GM19023 (cell line): ENCODE measurements around the gene ICAM5.

Source experiments
- ATAC-seq: cut with Tn5 transposase; IDR thresholded peaks from one replicate; pipeline ENCODE4 v1.9.1; 2021; ENCODE audit warnings: mild to moderate bottlenecking, moderate library complexity; ENCODE audit not compliant: unreplicated experiment

Gene ICAM5

GRCh38 chr19:10317045-10317856, 27.5 kb downstream of the ICAM5 start:
- no peak for ATAC-seq

- no peak for ATAC-seq
Observed at GRCh38 chr19:10317857-10318462, 28.2 kb downstream of the ICAM5 start.

GRCh38 chr19:10318807-10319682, 29.3 kb downstream of the ICAM5 start:
- ATAC-seq, result no peak

GRCh38 chr19:10320602-10321416, 31.1 kb downstream of the ICAM5 start:
- no peak for ATAC-seq

GRCh38 chr19:10321417-10321797, 31.7 kb downstream of the ICAM5 start:
- ATAC-seq, result no peak

GRCh38 chr19:10321874-10322835, 32.4 kb downstream of the ICAM5 start:
- ATAC-seq, result no peak

- ATAC-seq, result no peak
Observed at GRCh38 chr19:10325732-10326131, 36.0 kb downstream of the ICAM5 start.

- ATAC-seq, result no peak
Observed at GRCh38 chr19:10327793-10328192, 38.0 kb downstream of the ICAM5 start.

- no peak for ATAC-seq
Observed at GRCh38 chr19:10328558-10329429, 39.0 kb downstream of the ICAM5 start.

- ATAC-seq, result no peak
Observed at GRCh38 chr19:10329555-10329954, 39.8 kb downstream of the ICAM5 start.

- no peak for ATAC-seq
Observed at GRCh38 chr19:10332158-10332964, 42.6 kb downstream of the ICAM5 start.

- peak; percentile 84 for ATAC-seq
Observed at GRCh38 chr19:10332965-10333757, 43.4 kb downstream of the ICAM5 start, which contains the start of gene RAVER1. TSS of gene RAVER1 (minus strand) at chr19:10333529. CDS start at chr19:10333507, 22 bp downstream.

- peak; percentile 6 for ATAC-seq
Observed at GRCh38 chr19:10333758-10334587, 44.2 kb downstream of the ICAM5 start.

- ATAC-seq, result no peak
Observed at GRCh38 chr19:10334588-10335351, 45.0 kb downstream of the ICAM5 start.

- ATAC-seq, result no peak
Observed at GRCh38 chr19:10335352-10335985, 45.7 kb downstream of the ICAM5 start.
